Glutamatergic neuron (in vitro differentiated cells): ENCODE data around the gene TXNL4B. TPM values are rescaled to one million over a fixed set of nuclear protein-coding genes. Genes with fewer than 3 reads are reported as not detected.

Experiments
- DNase-seq: peaks from one replicate; pipeline ENCODE4 v3.0.0; 2022
- H3K27ac Mint-ChIP-seq: one replicate; pipeline ENCODE4 v1.8.0; 2020; ENCODE audit warnings: mild to moderate bottlenecking, mixed read lengths, inconsistent platforms; ENCODE audit not compliant: unreplicated experiment
- H3K27me3 Mint-ChIP-seq: one replicate; pipeline ENCODE4 v1.8.0; 2020; ENCODE audit warnings: mild to moderate bottlenecking, moderate library complexity, mixed read lengths, inconsistent platforms; ENCODE audit not compliant: unreplicated experiment
- H3K36me3 Mint-ChIP-seq: one replicate; pipeline ENCODE4 v1.8.0; 2020; ENCODE audit warnings: mild to moderate bottlenecking, mixed read lengths, inconsistent platforms; ENCODE audit not compliant: unreplicated experiment
- H3K4me1 Mint-ChIP-seq: one replicate; pipeline ENCODE4 v1.8.0; 2020; ENCODE audit warnings: mild to moderate bottlenecking, low read depth, mixed read lengths, inconsistent platforms; ENCODE audit not compliant: unreplicated experiment
- H3K4me3 Mint-ChIP-seq: one replicate; pipeline ENCODE4 v1.8.0; 2020; ENCODE audit warnings: mild to moderate bottlenecking, mixed read lengths, inconsistent platforms; ENCODE audit not compliant: unreplicated experiment
- H3K9me3 Mint-ChIP-seq: one replicate; pipeline ENCODE4 v1.8.0; 2020; ENCODE audit warnings: mild to moderate bottlenecking, moderate library complexity, mixed read lengths, inconsistent platforms; ENCODE audit not compliant: unreplicated experiment
- CTCF ChIP-seq: fragments of 200-600 bp; sonication (generic); IDR thresholded peaks from one replicate; pipeline ENCODE4 v1.5.0; 2021; ENCODE audit not compliant: partially characterized antibody, unreplicated experiment
- total RNA-seq: library from RNA; stranded (reverse); fragmentation: NEBNext Ultra II Directional; extraction: Animal tissue kit (Norgen Biotek cat#: 25700); gene quantifications from one replicate; pipeline ENCODE4 v1.2.1, GENCODE V29; 2021; ENCODE audit not compliant: unreplicated experiment

TXNL4B gene
- total RNA-seq, 1 donor from 2014 or later = 7.1 TPM

GRCh38 chr16:72137380-72138063, 44.1 kb upstream of the TXNL4B start:
- Mint-ChIP-seq H3K4me1 (no peaks in the 10 kb centered on the region), H3K27me3 (no peaks in the 10 kb centered on the region), H3K9me3 (no peaks in the 10 kb centered on the region), H3K4me3 (no peak overlapping the region), H3K27ac (no peak overlapping the region), H3K36me3 (no peaks in the 10 kb centered on the region)
- TF ChIP-seq CTCF = no peak
- no peak for DNase-seq

GRCh38 chr16:72134507-72134906, 41.1 kb upstream of the TXNL4B start:
- H3K4me3 Mint-ChIP-seq = no peak overlapping the region
- H3K9me3 Mint-ChIP-seq = no peaks in the 10 kb centered on the region
- H3K27me3 Mint-ChIP-seq = no peaks in the 10 kb centered on the region
- no peaks in the 10 kb centered on the region for H3K36me3 Mint-ChIP-seq
- no peak for DNase-seq
- no peak overlapping the region for H3K27ac Mint-ChIP-seq
- H3K4me1 Mint-ChIP-seq = no peaks in the 10 kb centered on the region
- TF ChIP-seq CTCF = no peak

GRCh38 chr16:72132726-72133125, 39.3 kb upstream of the TXNL4B start:
- no peak overlapping the region for H3K27ac Mint-ChIP-seq
- no peak for DNase-seq
- TF ChIP-seq CTCF = no peak
- H3K4me1 Mint-ChIP-seq = no peaks in the 10 kb centered on the region
- H3K27me3 Mint-ChIP-seq = no peaks in the 10 kb centered on the region
- no peaks in the 10 kb centered on the region for H3K9me3 Mint-ChIP-seq
- H3K36me3 Mint-ChIP-seq = peaks cover 4% of the 10 kb centered on the region
- H3K4me3 Mint-ChIP-seq = no peak overlapping the region

GRCh38 chr16:72131036-72131435, 37.6 kb upstream of the TXNL4B start:
- no peak for TF ChIP-seq CTCF
- Mint-ChIP-seq H3K9me3 (no peaks in the 10 kb centered on the region), H3K4me1 (no peaks in the 10 kb centered on the region), H3K4me3 (no peak overlapping the region), H3K27me3 (peaks cover 1% of the 10 kb centered on the region), H3K36me3 (peaks cover 4% of the 10 kb centered on the region), H3K27ac (no peak overlapping the region)
- DNase-seq = no peak

- Mint-ChIP-seq H3K27ac (no peak overlapping the region), H3K9me3 (no peaks in the 10 kb centered on the region), H3K4me3 (no peak overlapping the region), H3K27me3 (peaks cover 3% of the 10 kb centered on the region), H3K36me3 (peaks cover 4% of the 10 kb centered on the region), H3K4me1 (peaks cover 1% of the 10 kb centered on the region)
- DNase-seq = no peak
- TF ChIP-seq CTCF = no peak
Measured at GRCh38 chr16:72129976-72130656, 36.7 kb upstream of the TXNL4B start.
